Testis (tissue), 2 donors: ENCODE results near the gene PLCB3.

ENCODE experiments used
- CTCF ChIP-seq, 3 experiments: fragments of 450-650 bp in 2 of 3; fragments of 200-600 bp in 1 of 3; sonication (generic) in 1 of 3; IDR thresholded peaks; one replicate each; pipeline ENCODE4 v1.5.1; 2016 to 2019; ENCODE audit warnings: antibody characterized with exemption in 3 of 3, mild to moderate bottlenecking in 2 of 3, moderate library complexity in 1 of 3
- POLR2A ChIP-seq: fragments of 450-650 bp; IDR thresholded peaks from one replicate; pipeline ENCODE4 v1.6.1; 2017; ENCODE audit warnings: antibody characterized with exemption, mild to moderate bottlenecking, moderate library complexity

GRCh38 chr11:64244966-64245365, 6.4 kb upstream of the PLCB3 start:
- TF ChIP-seq CTCF (IDR thresholded peaks at IDR 0.05) (no peak), POLR2A (no peak)
